Measurements from ENCODE around the gene WASF3.

- TF ChIP-seq CTCF (IDR thresholded peaks at IDR 0.05) (no peak), EZH2 (IDR thresholded peaks at IDR 0.05) (no peak), EZH2phosphoT487 (IDR thresholded peaks at IDR 0.05) (no peak)
Observed at GRCh38 chr13:26596458-26596857, 39.0 kb downstream of the WASF3 start.
